NCI-H1048 (cell line): ENCODE measurements around the gene SLC25A5.

Experiments used
- DNase-seq: peaks from one replicate; lab custom pipeline; 2025; lab: John Stamatoyannopoulos, UW

SLC25A5 gene

GRCh38 chrX:119505945-119506344, 37.7 kb downstream of the SLC25A5 start:
- no peak for DNase-seq

GRCh38 chrX:119507206-119507605, 39.0 kb downstream of the SLC25A5 start:
- DNase-seq, result no peak

- DNase-seq, result no peak
Observed at GRCh38 chrX:119512146-119512800, 44.0 kb downstream of the SLC25A5 start.

GRCh38 chrX:119516157-119516702, 48.0 kb downstream of the SLC25A5 start:
- DNase-seq, result peak; percentile 14

- no peak for DNase-seq
Observed at GRCh38 chrX:119518371-119518770, 50.1 kb downstream of the SLC25A5 start.
